Gastrocnemius medialis (tissue), 4 donors: ENCODE results near the gene ZNF488. TPM values are rescaled to one million over a fixed set of nuclear protein-coding genes. Genes with fewer than 3 reads are reported as not detected.

ENCODE experiments used
- ATAC-seq, 2 donors: fragments of 150-250 bp; one replicate each; pipeline ENCODE4 v1.9.1; 2016
- DNase-seq, 2 donors: peaks; one replicate each; pipeline ENCODE4 v3.0.0-alpha.2; 2019
- H3K27ac ChIP-seq, 4 donors: fragments of 200-600 bp; sonication (generic); 1 replicate in 1 of 4; 2 replicates in 3 of 4; pipeline ENCODE4 v1.5.1; 2016 to 2018; ENCODE audit warnings: mild to moderate bottlenecking in 2 of 4, moderate library complexity in 1 of 4
- H3K27me3 ChIP-seq, 3 donors: fragments of 200-600 bp; sonication (generic) in 2 of 3; 1 replicate in 1 of 3; 2 replicates in 2 of 3; pipeline versions ENCODE4 v1.5.1 to v1.6.0; 2016 to 2019; ENCODE audit warnings: mild to moderate bottlenecking in 1 of 3, moderate library complexity in 1 of 3
- H3K36me3 ChIP-seq, 2 donors: fragments of 200-600 bp; sonication (generic) in 1 of 2; one replicate each; pipeline ENCODE4 v1.5.1; 2017 to 2018
- H3K4me1 ChIP-seq, 2 donors: fragments of 200-600 bp; sonication (generic) in 1 of 2; one replicate each; pipeline ENCODE4 v1.5.1; 2016 to 2017; ENCODE audit warnings: mild to moderate bottlenecking in 2 of 2
- H3K4me3 ChIP-seq, 4 donors: fragments of 200-600 bp; sonication (generic) in 3 of 4; 1 replicate in 1 of 4; 2 replicates in 3 of 4; pipeline ENCODE4 v1.5.1; 2016 to 2019; ENCODE audit warnings: mild to moderate bottlenecking in 2 of 4
- H3K9me3 ChIP-seq, 3 donors: fragments of 200-600 bp; sonication (generic) in 2 of 3; 1 replicate in 1 of 3; 2 replicates in 2 of 3; pipeline ENCODE4 v1.5.1; 2016 to 2019
- CTCF ChIP-seq, 5 experiments: fragments of 450-650 bp in 3 of 5; fragments of 200-600 bp in 2 of 5; sonication (generic) in 2 of 5; IDR thresholded peaks in 4 of 5; conservative IDR thresholded peaks in 1 of 5; 1 replicate in 4 of 5; 2 replicates in 1 of 5; pipeline ENCODE4 v1.5.1; 2016 to 2019; ENCODE audit warnings: antibody characterized with exemption in 5 of 5, mild to moderate bottlenecking in 3 of 5, moderate library complexity in 3 of 5
- POLR2A ChIP-seq, 2 donors: fragments of 450-650 bp; IDR thresholded peaks; one replicate each; pipeline ENCODE4 v1.6.1; 2017; ENCODE audit warnings: antibody characterized with exemption in 2 of 2, mild to moderate bottlenecking in 2 of 2, moderate library complexity in 2 of 2
- in situ Hi-C, 4 donors: fragments of 200-750 bp; cut with MboI; loops; one replicate each; pipeline versions ENCODE4 v1.15.0 to v1.8.0; 2017; ENCODE audit warnings: low sequenced_read_pairs in 4 of 4
- intact Hi-C: fragments of 100-400 bp; cut with DNase I; formaldehyde crosslinking; loops from one replicate; pipeline ENCODE4 v1.15.1; 2023; ENCODE audit warnings: low total_unique reads
- total RNA-seq, 4 donors: library from RNA; depleted of rRNA; stranded (reverse); fragments of >200 nt; gene quantifications; one replicate each; pipeline versions ENCODE4 v1.1.0 to v1.2.3, GENCODE V29; 2016

Gene ZNF488
- total RNA-seq, 4 donors from 2014 or later: not detected

GRCh38 chr10:47349516-47349915, 34.6 kb downstream of the ZNF488 start:
- Histone ChIP-seq H3K27me3 (no peaks in the 10 kb centered on the region), H3K36me3 (no peaks in the 10 kb centered on the region), H3K9me3 (no peaks in the 10 kb centered on the region), H3K4me3 (no peak overlapping the region), H3K4me1 (no peaks in the 10 kb centered on the region), H3K27ac (no peak overlapping the region)
- in situ Hi-C loops (no loop called here), intact Hi-C loops (no loop called here)
- ATAC-seq: no peak
- TF ChIP-seq CTCF (IDR thresholded peaks at IDR 0.05 in 4 of 5, conservative IDR thresholded peaks at IDR 0.05 in 1 of 5) (no peak), POLR2A (IDR thresholded peaks at IDR 0.05) (no peak)
- DNase-seq: no peak

- intact Hi-C loops (no loop called here), in situ Hi-C loops (no loop called here)
- TF ChIP-seq CTCF (IDR thresholded peaks at IDR 0.05 in 4 of 5, conservative IDR thresholded peaks at IDR 0.05 in 1 of 5): no peak
- no peak for DNase-seq
- H3K4me3 ChIP-seq: no peak overlapping the region
- no peaks in the 10 kb centered on the region for H3K27me3 ChIP-seq
- H3K4me1 ChIP-seq: no peaks in the 10 kb centered on the region
- H3K36me3 ChIP-seq: no peaks in the 10 kb centered on the region
- H3K9me3 ChIP-seq: no peaks in the 10 kb centered on the region
- ATAC-seq: no peak
- no peak overlapping the region for H3K27ac ChIP-seq
These were observed 35.2 kb downstream of the ZNF488 start for GRCh38 chr10:47348661-47349470.

- intact Hi-C loops: no loop called here
- Histone ChIP-seq H3K4me1 (no peaks in the 10 kb centered on the region), H3K36me3 (no peaks in the 10 kb centered on the region), H3K9me3 (no peaks in the 10 kb centered on the region), H3K27ac (no peak within 1 kb of the TSS), H3K4me3 (no peak within 1 kb of the TSS), H3K27me3 (no peaks in the 10 kb centered on the region)
- DNase-seq: no peak
- in situ Hi-C loops: no loop called here
- TF ChIP-seq POLR2A (IDR thresholded peaks at IDR 0.05) (no peak), CTCF (IDR thresholded peaks at IDR 0.05 in 4 of 5, conservative IDR thresholded peaks at IDR 0.05 in 1 of 5) (no peak)
- no peak for ATAC-seq
These were observed 35.9 kb downstream of the ZNF488 start, which contains the start of gene RBP3 for GRCh38 chr10:47348138-47348651. TSS of gene RBP3 (plus strand) at chr10:47348363. CDS start at chr10:47348485, 122 bp downstream.

- Histone ChIP-seq H3K27ac (no peak overlapping the region), H3K4me3 (no peak overlapping the region), H3K27me3 (no peaks in the 10 kb centered on the region), H3K9me3 (no peaks in the 10 kb centered on the region), H3K36me3 (no peaks in the 10 kb centered on the region), H3K4me1 (no peaks in the 10 kb centered on the region)
- TF ChIP-seq POLR2A (IDR thresholded peaks at IDR 0.05): no peak
- DNase-seq: no peak
- no peak for ATAC-seq
- in situ Hi-C loops (no loop called here), intact Hi-C loops (no loop called here)
These were observed 36.8 kb downstream of the ZNF488 start for GRCh38 chr10:47347303-47347675.

GRCh38 chr10:47346581-47347302, 37.4 kb downstream of the ZNF488 start:
- Histone ChIP-seq H3K36me3 (no peaks in the 10 kb centered on the region), H3K4me1 (no peaks in the 10 kb centered on the region), H3K9me3 (no peaks in the 10 kb centered on the region), H3K27ac (no peak overlapping the region), H3K27me3 (no peaks in the 10 kb centered on the region), H3K4me3 (no peak overlapping the region)
- intact Hi-C loops (no loop called here), in situ Hi-C loops (no loop called here)
- no peak for ATAC-seq
- TF ChIP-seq CTCF (IDR thresholded peaks at IDR 0.05 in 4 of 5, conservative IDR thresholded peaks at IDR 0.05 in 1 of 5) (no peak), POLR2A (IDR thresholded peaks at IDR 0.05) (no peak)
- no peak for DNase-seq
